DMS53 (cell line): ENCODE results near the gene CLPTM1.
"Not testable (repeated sequence)": the region's sequence is repeated elsewhere in the genome, so short reads cannot be mapped to it uniquely, and the experiment has no call there.

ENCODE experiments used
- DNase-seq: peaks from one replicate; lab custom pipeline; 2025; lab: John Stamatoyannopoulos, UW

The CLPTM1 gene

DNA sequence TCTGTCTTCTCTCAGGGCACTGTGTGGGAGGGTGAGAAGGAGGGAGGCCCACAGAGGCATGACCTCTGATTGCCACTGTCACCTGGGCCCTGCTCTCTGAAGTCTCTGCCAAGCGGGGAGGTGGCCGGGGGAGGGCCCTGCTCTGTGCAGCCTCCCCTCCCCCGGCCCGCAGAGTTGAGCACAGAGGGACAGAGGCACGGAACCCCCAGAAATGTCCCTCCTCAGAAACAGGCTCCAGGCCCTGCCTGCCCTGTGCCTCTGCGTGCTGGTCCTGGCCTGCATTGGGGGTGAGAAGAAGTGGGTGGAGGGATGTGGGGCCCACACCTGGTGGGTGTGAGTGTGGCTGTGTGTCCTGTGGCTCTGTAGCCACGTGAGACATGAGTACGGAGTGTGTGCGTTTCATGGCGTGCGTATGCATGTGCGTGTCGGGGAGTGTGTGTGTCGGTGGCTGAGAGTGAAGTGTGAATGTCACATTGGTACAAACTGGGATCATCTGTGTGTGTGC, 13.1 kb upstream of the CLPTM1 start, which contains the start of gene APOC4:
Gene APOC4 (plus strand): TSS at position 171 of the 505 bp plus-strand sequence. CDS start 41 bp downstream, at position 212.
- no peak for DNase-seq

GRCh38 chr19:44943801-44944249, 11.4 kb upstream of the CLPTM1 start:
- no peak for DNase-seq

DNA sequence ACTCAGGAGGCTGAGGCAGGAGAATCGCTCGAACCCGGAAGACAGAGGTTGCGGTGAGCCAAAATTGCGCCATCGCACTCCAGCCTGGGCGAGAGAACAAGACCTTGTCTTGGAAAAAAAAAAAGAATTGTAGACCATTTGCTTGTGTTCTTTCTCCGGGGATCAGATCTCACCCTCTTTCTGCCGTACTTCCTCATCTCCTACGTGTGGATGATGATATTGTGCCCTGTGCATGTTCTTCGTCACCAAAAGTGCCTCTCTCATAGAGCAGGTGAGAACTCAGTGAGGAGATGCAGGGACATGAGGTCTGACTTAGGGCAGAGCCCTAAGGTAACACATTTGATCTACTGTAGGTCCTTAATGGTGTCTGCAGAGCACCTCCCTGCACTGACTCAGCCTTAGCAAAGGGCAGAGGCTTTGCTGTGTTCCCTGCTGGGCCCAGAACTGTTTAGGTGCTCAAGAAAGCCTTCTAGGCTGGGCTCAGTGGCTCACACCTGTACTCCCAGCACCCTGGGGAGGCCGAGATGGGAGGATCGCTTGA, 8.1 kb upstream of the CLPTM1 start:
- no peak for DNase-seq

- no peak for DNase-seq
Measured at GRCh38 chr19:44948237-44948636, 6.9 kb upstream of the CLPTM1 start.

DNA sequence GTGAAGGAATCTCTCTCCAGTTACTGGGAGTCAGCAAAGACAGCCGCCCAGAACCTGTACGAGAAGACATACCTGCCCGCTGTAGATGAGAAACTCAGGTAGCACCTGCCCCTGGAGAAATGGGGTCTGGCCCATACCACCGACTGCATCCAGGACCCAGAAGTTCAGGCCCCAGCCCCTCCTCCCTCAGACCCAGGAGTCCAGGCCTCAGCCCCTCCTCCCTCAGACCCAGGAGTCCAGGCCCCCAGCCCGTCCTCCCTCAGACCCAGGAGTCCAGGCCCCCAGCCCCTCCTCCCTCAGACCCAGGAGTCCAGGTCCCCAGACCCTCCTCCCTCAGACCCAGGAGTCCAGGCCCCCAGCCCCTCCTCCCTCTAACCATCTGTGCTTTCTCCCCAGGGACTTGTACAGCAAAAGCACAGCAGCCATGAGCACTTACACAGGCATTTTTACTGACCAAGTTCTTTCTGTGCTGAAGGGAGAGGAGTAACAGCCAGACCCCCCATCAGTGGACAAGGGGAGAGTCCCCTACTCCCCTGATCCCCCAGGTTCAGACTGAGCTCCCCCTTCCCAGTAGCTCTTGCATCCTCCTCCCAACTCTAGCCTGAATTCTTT, 6.3 kb upstream of the CLPTM1 start:
- no peak for DNase-seq

GRCh38 chr19:44949550-44949949, 5.6 kb upstream of the CLPTM1 start:
- DNase-seq, result no peak

DNA sequence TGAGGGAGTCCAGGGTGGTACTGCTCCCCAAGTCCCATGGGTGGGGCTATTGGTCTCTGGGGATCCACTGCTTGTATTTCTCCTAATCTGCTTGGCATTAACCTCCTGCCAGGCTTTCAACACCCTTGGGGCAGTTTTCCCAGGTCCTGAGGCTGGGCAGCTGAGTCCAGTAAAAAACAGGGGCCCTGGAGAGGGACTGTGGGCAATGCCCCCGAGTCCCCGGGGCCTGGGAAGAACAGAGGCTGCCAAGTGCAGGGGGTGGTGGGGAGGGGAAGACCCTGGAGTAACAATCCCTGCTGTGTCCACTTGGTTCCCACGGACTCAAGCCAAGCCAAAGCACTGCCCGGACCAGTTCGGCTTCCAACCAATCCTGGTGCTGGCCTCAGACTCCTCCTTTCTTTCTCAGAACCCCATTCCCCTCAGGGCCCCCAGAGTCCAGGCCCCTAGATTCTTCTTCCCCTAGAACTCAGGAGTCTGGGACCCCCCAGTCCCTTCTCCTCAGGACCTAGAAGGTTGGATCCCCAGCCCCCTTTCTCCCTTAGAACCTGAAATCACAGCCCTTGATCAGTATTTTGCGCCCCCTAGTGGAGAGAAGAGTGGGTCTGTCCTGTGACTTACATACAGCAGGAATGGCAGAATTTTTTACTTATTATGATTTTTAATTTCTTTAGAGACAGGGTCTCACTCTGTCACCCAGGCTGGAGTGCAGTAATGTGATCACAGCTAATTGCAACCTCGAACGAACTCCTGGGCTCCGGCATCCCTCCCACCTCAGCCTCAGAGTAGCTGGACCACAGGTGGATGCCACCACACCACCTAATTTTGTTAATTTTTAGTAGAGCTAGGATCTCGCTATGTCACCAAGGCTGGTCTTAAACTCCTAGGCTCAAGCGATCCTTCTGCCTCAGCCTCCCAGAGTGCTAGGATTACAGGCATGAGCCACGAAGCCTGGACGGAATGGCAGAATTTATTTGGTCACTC, 3.7 kb upstream of the CLPTM1 start:
- peak; percentile 84 for DNase-seq

DNA sequence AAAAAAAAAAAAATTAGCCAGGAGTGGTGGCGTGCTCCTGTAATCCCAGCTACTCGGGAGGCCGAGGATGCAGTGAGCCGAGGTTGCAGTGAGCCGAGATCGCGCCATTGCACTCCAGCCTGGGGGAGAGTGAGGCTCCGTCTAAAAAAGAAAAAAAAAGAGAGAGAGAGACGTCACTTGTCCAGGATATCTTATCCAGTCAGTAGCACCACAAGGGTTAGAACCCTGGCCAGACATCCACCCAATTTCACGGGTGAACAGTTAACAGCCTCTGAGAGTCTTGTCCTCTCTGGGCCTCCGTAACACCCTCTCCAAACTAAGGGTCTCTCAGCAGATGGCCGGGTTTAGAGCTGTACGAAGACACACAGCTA, 917 bp upstream of the CLPTM1 start:
- no peak for DNase-seq

GRCh38 chr19:44955505-44956439, 592 bp downstream of the CLPTM1 start:
- DNase-seq, result peak; percentile 54

GRCh38 chr19:44957526-44957925, 2.3 kb downstream of the CLPTM1 start:
- DNase-seq, result no peak

DNA sequence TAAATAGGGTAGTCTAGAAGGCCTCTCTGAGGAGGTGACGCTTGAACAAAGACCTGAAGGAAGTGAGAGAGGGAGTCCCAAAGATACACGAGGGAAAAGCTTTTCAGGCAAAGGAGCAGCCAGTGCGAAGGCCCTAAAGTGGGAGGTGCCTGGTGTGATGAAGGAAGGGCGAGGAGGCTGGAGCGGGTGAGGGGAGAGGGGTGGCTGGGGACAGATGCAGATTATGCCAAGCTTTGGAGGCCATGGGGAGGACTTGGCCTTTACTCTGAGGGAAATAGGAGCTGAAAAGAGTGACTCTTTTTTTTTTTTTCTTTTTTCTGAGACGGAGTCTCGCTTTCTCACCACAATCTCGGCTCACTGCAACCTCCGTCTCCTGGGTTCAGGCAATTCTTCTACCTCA, 2.9 kb downstream of the CLPTM1 start:
- DNase-seq, result no peak

GRCh38 chr19:44959691-44960090, 4.5 kb downstream of the CLPTM1 start:
- DNase-seq, result no peak

DNA sequence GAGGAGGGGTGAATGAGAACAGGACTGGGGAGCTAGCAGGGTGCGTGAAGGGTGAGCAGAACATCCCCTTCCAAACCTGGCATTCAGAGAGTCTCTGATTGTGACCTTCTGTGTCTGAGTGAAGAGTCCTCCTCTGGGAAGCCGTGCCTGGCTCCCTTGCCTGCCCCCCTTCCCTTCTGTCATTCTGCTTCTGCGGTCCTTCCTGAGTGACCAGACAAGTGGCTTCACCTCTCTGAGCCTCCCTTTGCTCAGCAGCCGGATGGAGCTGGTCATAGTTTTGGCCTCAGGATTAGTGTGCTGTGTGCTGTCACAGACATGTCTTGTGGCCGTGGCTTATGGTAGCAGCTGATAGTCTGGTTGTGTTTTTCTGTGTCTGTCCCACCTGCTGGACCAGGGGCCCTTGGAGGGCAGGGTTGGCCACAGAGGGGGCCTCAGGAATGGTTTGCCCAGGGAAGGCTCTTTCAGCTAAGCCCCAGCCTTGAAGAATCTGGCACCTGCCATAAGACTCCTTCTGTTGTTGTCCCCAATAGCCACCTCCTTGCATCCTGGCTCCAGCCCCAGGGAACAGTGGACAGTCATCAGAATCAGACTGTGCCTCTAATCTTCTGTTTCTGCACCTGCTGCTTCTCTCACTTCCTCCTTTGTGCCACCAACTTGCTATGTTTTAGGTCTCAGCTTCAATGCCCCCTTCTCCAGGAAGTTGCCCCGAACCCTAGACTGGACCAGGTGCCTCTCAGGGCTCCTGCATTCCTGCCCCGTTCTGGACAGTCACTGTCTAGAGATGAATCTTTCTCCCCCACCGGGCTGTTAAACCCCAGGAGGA, 5.9 kb downstream of the CLPTM1 start:
- DNase-seq, result no peak

GRCh38 chr19:44961821-44962220, 6.6 kb downstream of the CLPTM1 start:
- no peak for DNase-seq

- no peak for DNase-seq
Measured at GRCh38 chr19:44968118-44968517, 12.9 kb downstream of the CLPTM1 start.

DNA sequence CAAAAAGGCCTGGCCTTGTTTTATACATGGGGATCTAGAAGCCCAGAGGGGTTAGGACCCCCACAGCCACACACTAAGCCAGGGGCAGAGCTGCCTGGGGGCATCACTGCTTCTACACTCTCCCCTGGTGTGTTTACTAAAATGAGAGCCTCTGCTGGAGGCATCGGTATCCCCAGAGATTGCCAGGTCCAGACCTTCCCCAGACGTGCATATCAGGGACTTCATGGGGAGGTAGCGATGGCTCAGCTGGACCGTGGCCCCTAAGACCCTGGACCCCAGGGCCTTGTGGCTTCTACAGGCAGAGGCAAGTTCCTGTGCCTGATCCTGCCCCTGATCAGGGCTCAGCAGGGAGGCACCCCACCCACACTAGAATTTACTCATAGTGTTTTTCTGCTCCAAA, 13.5 kb downstream of the CLPTM1 start:
- no peak for DNase-seq

DNA sequence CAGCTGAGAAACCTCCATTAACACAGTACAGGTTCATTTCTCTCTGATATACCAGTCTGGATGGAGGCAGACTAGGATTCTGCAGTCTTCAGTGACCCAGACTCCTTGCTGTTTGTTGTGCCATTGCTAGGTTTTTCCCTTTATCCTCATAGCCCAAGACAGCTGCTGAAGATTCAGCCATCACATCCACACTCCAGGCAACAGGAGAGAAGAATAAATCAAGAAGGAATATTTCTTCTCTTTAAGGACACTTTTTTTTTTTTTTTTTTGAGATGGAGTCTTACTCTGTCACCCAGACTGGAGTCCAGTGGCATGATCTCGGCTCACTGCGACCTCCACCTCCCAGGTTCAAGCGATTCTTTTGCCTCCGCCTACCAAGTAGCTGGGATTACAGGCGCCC, 14.3 kb downstream of the CLPTM1 start:
- no peak for DNase-seq

GRCh38 chr19:44971451-44971850, 16.3 kb downstream of the CLPTM1 start:
- DNase-seq, result not testable (repeated sequence)

GRCh38 chr19:44972802-44973201, 17.6 kb downstream of the CLPTM1 start:
- DNase-seq, result no peak

GRCh38 chr19:44973982-44974735, 19.0 kb downstream of the CLPTM1 start:
- no peak for DNase-seq
